SK-N-SH (cell line): ENCODE measurements around the gene ZC3H7A. TPM values are rescaled to one million over a fixed set of nuclear protein-coding genes. Genes with fewer than 3 reads are reported as not detected.

Source experiments
- CTCF ChIA-PET: fragments of 300-600, 350-600 bp; formaldehyde crosslinking; extraction: SDS; loops from one replicate; lab custom pipeline; 2021; lab: Yijun Ruan, JAX
- POLR2A ChIA-PET: fragments of 350-600 bp; sonication (Branson Sonifier 250); formaldehyde crosslinking; extraction: SDS; loops from one replicate; lab custom pipeline; 2020; ENCODE audit warnings: antibody characterized with exemption, inconsistent platforms; lab: Yijun Ruan, JAX
- DNase-seq: peaks from one replicate; pipeline ENCODE4 v3.0.0; 2012
- H2AFZ ChIP-seq: fragments of 200-600 bp; sonication (generic); 2 replicates; pipeline ENCODE4 v1.8.1; 2016; ENCODE audit warnings: antibody characterized with exemption, mild to moderate bottlenecking, low read depth
- H3F3A ChIP-seq: fragments of 200-600 bp; sonication (generic); replicated peaks from 2 replicates; pipeline ENCODE3; 2016; ENCODE audit warnings: antibody characterized with exemption, mild to moderate bottlenecking; ENCODE audit not compliant: insufficient read depth
- H3K27ac ChIP-seq, 2 experiments: fragments of 200-500 bp in 1 of 2; fragments of 200-600 bp in 1 of 2; sonication (Bioruptor generic) in 1 of 2; sonication (generic), shearing (Covaris generic) in 1 of 2; 2 replicates each; pipeline versions ENCODE4 v1.5.1 to v1.6.1; 2014 to 2016; ENCODE audit warnings: low read depth in 2 of 2, inconsistent platforms in 1 of 2, low read length in 1 of 2, mild to moderate bottlenecking in 1 of 2, mixed read lengths in 1 of 2
- H3K27me3 ChIP-seq: fragments of 200-600 bp; sonication (generic), shearing (Covaris generic); 2 replicates; pipeline ENCODE4 v1.6.1; 2016; ENCODE audit warnings: mixed run types; ENCODE audit not compliant: insufficient read depth
- H3K36me3 ChIP-seq, 2 experiments: fragments of 200-500 bp in 1 of 2; fragments of 200-600 bp in 1 of 2; sonication (Bioruptor generic) in 1 of 2; sonication (generic) in 1 of 2; replicated peaks in 1 of 2; 2 replicates each; pipeline versions ENCODE3 to v1.5.1; 2014 to 2016; ENCODE audit warnings: low read length in 1 of 2, mild to moderate bottlenecking in 1 of 2; ENCODE audit not compliant: insufficient read depth in 2 of 2, control insufficient read depth in 1 of 2
- H3K4me1 ChIP-seq, 2 experiments: fragments of 200-500 bp in 1 of 2; fragments of 200-600 bp in 1 of 2; sonication (Bioruptor generic) in 1 of 2; sonication (generic), shearing (Covaris generic) in 1 of 2; 2 replicates each; pipeline versions ENCODE4 v1.5.1 to v1.6.1; 2014 to 2016; ENCODE audit warnings: low read depth in 1 of 2, low read length in 1 of 2, mixed run types in 1 of 2; ENCODE audit not compliant: insufficient read depth in 2 of 2, control insufficient read depth in 1 of 2
- H3K4me2 ChIP-seq: fragments of 200-600 bp; sonication (generic), shearing (Covaris generic); 2 replicates; pipeline ENCODE4 v1.6.1; 2017; ENCODE audit warnings: mixed run types
- H3K4me3 ChIP-seq, 2 experiments: fragments of 200-500 bp in 1 of 2; fragments of 200-600 bp in 1 of 2; sonication (Bioruptor generic) in 1 of 2; sonication (generic), shearing (Covaris generic) in 1 of 2; 2 replicates each; pipeline versions ENCODE4 v1.5.1 to v1.8.1; 2014 to 2016; ENCODE audit warnings: low read depth in 2 of 2, inconsistent platforms in 1 of 2, low read length in 1 of 2, mild to moderate bottlenecking in 1 of 2, mixed read lengths in 1 of 2, moderate library complexity in 1 of 2
- H3K79me2 ChIP-seq: fragments of 200-600 bp; sonication (generic); 2 replicates; pipeline ENCODE4 v1.8.1; 2017; ENCODE audit warnings: mild to moderate bottlenecking; ENCODE audit not compliant: insufficient read depth
- H3K9ac ChIP-seq: fragments of 200-600 bp; sonication (generic); 2 replicates; pipeline ENCODE4 v1.6.1; 2017; ENCODE audit warnings: mixed run types
- H3K9me2 ChIP-seq: fragments of 200-600 bp; sonication (generic); 2 replicates; pipeline ENCODE4 v1.6.1; 2017; ENCODE audit warnings: mixed run types
- H3K9me3 ChIP-seq: fragments of 200-600 bp; sonication (generic); 2 replicates; pipeline ENCODE4 v1.6.1; 2017; ENCODE audit warnings: mixed run types, mild to moderate bottlenecking, moderate library complexity
- H4K20me1 ChIP-seq: fragments of 200-600 bp; sonication (generic); 2 replicates; pipeline ENCODE4 v1.6.1; 2017; ENCODE audit warnings: mild to moderate bottlenecking, mixed run types; ENCODE audit not compliant: insufficient read depth
- CTCF ChIP-seq: fragments of 200-600 bp; sonication (generic); IDR thresholded peaks from 2 replicates; pipeline ENCODE4 v1.6.1; 2017; ENCODE audit warnings: antibody characterized with exemption, mild to moderate bottlenecking, moderate library complexity
- JUND ChIP-seq: IDR thresholded peaks from 2 replicates; pipeline ENCODE4 v1.4.0; 2012
- MEF2A ChIP-seq: IDR thresholded peaks from 2 replicates; pipeline ENCODE4 v1.4.0; 2012; ENCODE audit warnings: low read depth, borderline replicate concordance
- NFIC ChIP-seq: IDR thresholded peaks from 2 replicates; pipeline ENCODE4 v1.4.0; 2012; ENCODE audit warnings: borderline replicate concordance
- PBX3 ChIP-seq: IDR thresholded peaks from 2 replicates; pipeline ENCODE4; 2012
- POLR2AphosphoS5 ChIP-seq: IDR thresholded peaks from 2 replicates; pipeline ENCODE4 v1.6.1; 2012; ENCODE audit warnings: low read depth, low read length
- USF2 ChIP-seq: fragments of 150-350 bp; IDR thresholded peaks from 2 replicates; pipeline ENCODE4 v1.6.1; 2017; ENCODE audit warnings: antibody characterized with exemption, low read length, low read depth, borderline replicate concordance
- WGBS: methylation state at CpG from one replicate; pipeline ENCODE4 v1.1.6; 2017; ENCODE audit warnings: low lambda C conversion rate; 5-methylcytosine and 5-hydroxymethylcytosine counted together
- polyA plus RNA-seq, 3 experiments: library from polyadenylated mRNA; depleted of rRNA; stranded (reverse); fragments of >200 nt; gene quantifications; 2 replicates each; pipeline ENCODE4 v1.2.3, GENCODE V29; 2012

The ZC3H7A gene
- polyA plus RNA-seq, 1 of the 3 experiments (the other 2 are of a cell fraction): 31.9 TPM

- no peak overlapping the region for H3K4me3 ChIP-seq
- no peak for TF ChIP-seq JUND
- H3K4me1 ChIP-seq: no peaks in the 10 kb centered on the region
- peaks cover 76 to 82% of the 10 kb centered on the region in 2 experiments for H3K36me3 ChIP-seq
- ChIA-PET CTCF (interaction anchor here (1.2 kb wide), 1 partner anchor 19 kb away, joined by 3 read pairs; the partner anchor contains the start of gene TXNDC11), POLR2A (no interaction called here)
- no peaks in the 10 kb centered on the region for H3K27me3 ChIP-seq
- 97% methylated on average over 4 of the region's 4 CpGs for WGBS
- H3K79me2 ChIP-seq: peaks cover 3% of the 10 kb centered on the region; the same call in 1 of the 2 replicates
- peaks cover 25% of the 10 kb centered on the region for H3F3A ChIP-seq
- no peak overlapping the region for H2AFZ ChIP-seq
- no peak for DNase-seq
- H3K9ac ChIP-seq: no peak overlapping the region
- H3K9me3 ChIP-seq: no peaks in the 10 kb centered on the region
- no peak overlapping the region for H3K4me2 ChIP-seq
- no peak overlapping the region for H3K27ac ChIP-seq
- no peaks in the 10 kb centered on the region for H3K9me2 ChIP-seq
- no peaks in the 10 kb centered on the region for H4K20me1 ChIP-seq
These were observed 34.6 kb downstream of the ZC3H7A start for GRCh38 chr16:11762431-11762830.

GRCh38 chr16:11759997-11760396, 37.1 kb downstream of the ZC3H7A start:
- no peak overlapping the region for H3K9ac ChIP-seq
- no peaks in the 10 kb centered on the region for H4K20me1 ChIP-seq
- H3K4me2 ChIP-seq: no peak overlapping the region
- peaks cover 75 to 78% of the 10 kb centered on the region in 2 experiments for H3K36me3 ChIP-seq
- H3K27me3 ChIP-seq: no peaks in the 10 kb centered on the region
- TF ChIP-seq PBX3 (no peak), USF2 (no peak)
- H3K9me2 ChIP-seq: no peaks in the 10 kb centered on the region
- no peak overlapping the region for H3K4me3 ChIP-seq
- CTCF ChIA-PET: no interaction called here
- H3K79me2 ChIP-seq: peaks cover 3% of the 10 kb centered on the region; the same call in 1 of the 2 replicates
- POLR2A ChIA-PET: interaction anchor here (0.7 kb wide), 1 partner anchor 37 kb away, joined by 7 read pairs; the partner anchor contains the start of gene ZC3H7A
- DNase-seq: no peak
- no peak overlapping the region for H2AFZ ChIP-seq
- no peaks in the 10 kb centered on the region for H3K4me1 ChIP-seq
- peaks cover 19% of the 10 kb centered on the region for H3F3A ChIP-seq
- H3K27ac ChIP-seq: no peak overlapping the region
- no peaks in the 10 kb centered on the region for H3K9me3 ChIP-seq
- 96% methylated on average over 4 of the region's 4 CpGs for WGBS

- Histone ChIP-seq H3K36me3 (peaks cover 72% of the 10 kb centered on the region in 2 experiments), H3K9me2 (no peaks in the 10 kb centered on the region), H3K27me3 (no peaks in the 10 kb centered on the region), H4K20me1 (no peaks in the 10 kb centered on the region), H3K4me3 (no peak overlapping the region), H2AFZ (no peak overlapping the region), H3F3A (peaks cover 19% of the 10 kb centered on the region), H3K4me2 (no peak overlapping the region), H3K4me1 (no peaks in the 10 kb centered on the region), H3K27ac (no peak overlapping the region), H3K9ac (no peak overlapping the region), H3K9me3 (no peaks in the 10 kb centered on the region)
- DNase-seq: no peak
- POLR2A ChIA-PET: interaction anchor here (0.7 kb wide), 1 partner anchor 38 kb away, joined by 7 read pairs; the partner anchor contains the start of gene ZC3H7A
- CTCF ChIA-PET: no interaction called here
- 96% methylated on average over 9 of the region's 9 CpGs for WGBS
- TF ChIP-seq CTCF (no peak), POLR2AphosphoS5 (no peak), MEF2A (no peak), PBX3 (no peak), NFIC (no peak)
- TF ChIP-seq, all 33 proteins: peak for 0
- H3K79me2 ChIP-seq: peaks cover 3% of the 10 kb centered on the region; the same call in 1 of the 2 replicates
These were observed 37.8 kb downstream of the ZC3H7A start for GRCh38 chr16:11759163-11759834.
